ENCODE measurements around the gene NDUFV2. TPM values are rescaled to one million over a fixed set of nuclear protein-coding genes. Genes with fewer than 3 reads are reported as not detected.
"Not testable (repeated sequence)": the region's sequence is repeated elsewhere in the genome, so short reads cannot be mapped to it uniquely, and the experiment has no call there.

NDUFV2 gene
- total RNA-seq, 8 experiments from 2014 or later, result 122 to 250 (median 156) TPM

- WGBS, 10 experiments, result 0 to 67% (median 23%) methylated on average over 1 of the region's 1 CpG; no CpG with 5 or more reads in 2 of the 10 experiments
- Histone ChIP-seq H3K27ac (no peak overlapping the region), H3K4me1 (replicated peaks in 1 of 2) (peaks cover 0 to 14% of the 10 kb centered on the region in 2 donors), H3K4me3 (no peak overlapping the region)
- ATAC-seq (replicated peaks in 6 of 8), result peak in 6 of 8 experiments; percentile 32 to 89 (median 74)
- in situ Hi-C loops (cut with MboI; ENCODE audit: low pct_unique_long_range_greater_than_20kb in 2 of 9, low sequenced_read_pairs in 9 of 9, unreplicated experiment in 9 of 9), result loop anchor here in 1 of 9 experiments (25.0 kb wide), 1 partner anchor 110 kb away; no protein-coding TSS in a partner anchor
These were observed 45.1 kb downstream of the NDUFV2 start for GRCh38 chr18:9147440-9148202.

- H3K27ac ChIP-seq, result no peak overlapping the region
- ATAC-seq (replicated peaks in 6 of 8), result no peak
- 0 to 100% (median 59%) methylated on average over 1 of the region's 1 CpG; no CpG with 5 or more reads in 2 of the 10 experiments for WGBS, 10 experiments
- H3K4me3 ChIP-seq, result no peak overlapping the region
- peaks cover 0 to 14% of the 10 kb centered on the region in 2 donors for H3K4me1 ChIP-seq (replicated peaks in 1 of 2)
- in situ Hi-C loops (cut with MboI; ENCODE audit: low pct_unique_long_range_greater_than_20kb in 2 of 9, low sequenced_read_pairs in 9 of 9, unreplicated experiment in 9 of 9), result loop anchor here in 1 of 9 experiments (25.0 kb wide), 1 partner anchor 111 kb away; no protein-coding TSS in a partner anchor
These were observed 45.7 kb downstream of the NDUFV2 start for GRCh38 chr18:9148203-9148552.

GRCh38 chr18:9150121-9150520 is 47.6 kb downstream of the NDUFV2 start:
- Histone ChIP-seq H3K4me3 (no peak overlapping the region), H3K27ac (no peak overlapping the region), H3K4me1 (replicated peaks in 1 of 2) (peaks cover 0 to 14% of the 10 kb centered on the region in 2 donors)
- ATAC-seq (replicated peaks in 6 of 8), result no peak
- in situ Hi-C loops (cut with MboI; ENCODE audit: low pct_unique_long_range_greater_than_20kb in 2 of 9, low sequenced_read_pairs in 9 of 9, unreplicated experiment in 9 of 9), result no loop called here
- 85 to 100% (median 95%) methylated on average over 1 to 5 of the region's 5 CpGs for WGBS, 10 experiments

- H3K4me3 ChIP-seq, result no peak overlapping the region
- ATAC-seq (replicated peaks in 6 of 8), result no peak
- 57 to 100% (median 100%) methylated on average over 1 of the region's 1 CpG for WGBS, 10 experiments
- H3K27ac ChIP-seq, result no peak overlapping the region
- H3K4me1 ChIP-seq (replicated peaks in 1 of 2), result peaks cover 0 to under 1% of the 10 kb centered on the region in 2 donors
- in situ Hi-C loops (cut with MboI; ENCODE audit: low pct_unique_long_range_greater_than_20kb in 2 of 9, low sequenced_read_pairs in 9 of 9, unreplicated experiment in 9 of 9), result no loop called here
These were observed 50.8 kb downstream of the NDUFV2 start for GRCh38 chr18:9153256-9153655.

- no peak for ATAC-seq (replicated peaks in 6 of 8)
- in situ Hi-C loops (cut with MboI; ENCODE audit: low pct_unique_long_range_greater_than_20kb in 2 of 9, low sequenced_read_pairs in 9 of 9, unreplicated experiment in 9 of 9), result no loop called here
- no peak overlapping the region for H3K27ac ChIP-seq
- WGBS, 10 experiments, result 83 to 100% (median 94%) methylated on average over 2 to 4 of the region's 4 CpGs
- H3K4me1 ChIP-seq (replicated peaks in 1 of 2), result no peaks in the 10 kb centered on the region
- no peak overlapping the region for H3K4me3 ChIP-seq
These were observed 54.2 kb downstream of the NDUFV2 start for GRCh38 chr18:9156604-9157249.

GRCh38 chr18:9157806-9158205 is 55.3 kb downstream of the NDUFV2 start:
- Histone ChIP-seq H3K4me3 (no peak overlapping the region), H3K27ac (no peak overlapping the region), H3K4me1 (replicated peaks in 1 of 2) (no peaks in the 10 kb centered on the region)
- ATAC-seq (replicated peaks in 6 of 8), result no peak
- WGBS, 10 experiments, result 58 to 100% (median 79%) methylated on average over 1 to 2 of the region's 2 CpGs; no CpG with 5 or more reads in 2 of the 10 experiments
- in situ Hi-C loops (cut with MboI; ENCODE audit: low pct_unique_long_range_greater_than_20kb in 2 of 9, low sequenced_read_pairs in 9 of 9, unreplicated experiment in 9 of 9), result no loop called here

- in situ Hi-C loops (cut with MboI; ENCODE audit: low pct_unique_long_range_greater_than_20kb in 2 of 9, low sequenced_read_pairs in 9 of 9, unreplicated experiment in 9 of 9), result no loop called here
- WGBS, 10 experiments, result 87 to 100% (median 98%) methylated on average over 1 to 4 of the region's 4 CpGs; no CpG with 5 or more reads in 4 of the 10 experiments
- no peaks in the 10 kb centered on the region for H3K4me1 ChIP-seq (replicated peaks in 1 of 2)
- H3K4me3 ChIP-seq, result no peak overlapping the region
- H3K27ac ChIP-seq, result no peak overlapping the region
- ATAC-seq (replicated peaks in 6 of 8), result no peak
These were observed 57.5 kb downstream of the NDUFV2 start for GRCh38 chr18:9160014-9160413.

GRCh38 chr18:9162663-9163062 is 60.2 kb downstream of the NDUFV2 start:
- H3K4me1 ChIP-seq (replicated peaks in 1 of 2); H3K27ac ChIP-seq; in situ Hi-C loops (cut with MboI; ENCODE audit: low pct_unique_long_range_greater_than_20kb in 2 of 9, low sequenced_read_pairs in 9 of 9, unreplicated experiment in 9 of 9); ATAC-seq (replicated peaks in 6 of 8); H3K4me3 ChIP-seq: not testable (repeated sequence)
- WGBS, 10 experiments, result 89 to 100% (median 99%) methylated on average over 1 to 4 of the region's 4 CpGs

- ATAC-seq (replicated peaks in 6 of 8); in situ Hi-C loops (cut with MboI; ENCODE audit: low pct_unique_long_range_greater_than_20kb in 2 of 9, low sequenced_read_pairs in 9 of 9, unreplicated experiment in 9 of 9); H3K4me1 ChIP-seq (replicated peaks in 1 of 2); H3K4me3 ChIP-seq; H3K27ac ChIP-seq: not testable (repeated sequence)
These were observed 61.6 kb downstream of the NDUFV2 start for GRCh38 chr18:9164149-9164548.

- H3K27ac ChIP-seq; in situ Hi-C loops (cut with MboI; ENCODE audit: low pct_unique_long_range_greater_than_20kb in 2 of 9, low sequenced_read_pairs in 9 of 9, unreplicated experiment in 9 of 9); H3K4me3 ChIP-seq; ATAC-seq (replicated peaks in 6 of 8); H3K4me1 ChIP-seq (replicated peaks in 1 of 2): not testable (repeated sequence)
- WGBS, 10 experiments, result no CpG with 5 or more reads among the region's 3 CpGs
These were observed 63.4 kb downstream of the NDUFV2 start for GRCh38 chr18:9165883-9166282.

- ATAC-seq (replicated peaks in 6 of 8); H3K4me3 ChIP-seq; H3K4me1 ChIP-seq (replicated peaks in 1 of 2); in situ Hi-C loops (cut with MboI; ENCODE audit: low pct_unique_long_range_greater_than_20kb in 2 of 9, low sequenced_read_pairs in 9 of 9, unreplicated experiment in 9 of 9); H3K27ac ChIP-seq: not testable (repeated sequence)
- 92 to 100% (median 100%) methylated on average over 1 to 2 of the region's 3 CpGs; no CpG with 5 or more reads in 5 of the 10 experiments for WGBS, 10 experiments
These were observed 67.0 kb downstream of the NDUFV2 start for GRCh38 chr18:9169515-9169914.

- H3K4me1 ChIP-seq (replicated peaks in 1 of 2); H3K27ac ChIP-seq; H3K4me3 ChIP-seq; ATAC-seq (replicated peaks in 6 of 8); in situ Hi-C loops (cut with MboI; ENCODE audit: low pct_unique_long_range_greater_than_20kb in 2 of 9, low sequenced_read_pairs in 9 of 9, unreplicated experiment in 9 of 9): not testable (repeated sequence)
- WGBS, 10 experiments, result 60 to 100% (median 92%) methylated on average over 1 to 2 of the region's 3 CpGs; no CpG with 5 or more reads in 4 of the 10 experiments
These were observed 69.4 kb downstream of the NDUFV2 start for GRCh38 chr18:9171919-9172318.

- in situ Hi-C loops (cut with MboI; ENCODE audit: low pct_unique_long_range_greater_than_20kb in 2 of 9, low sequenced_read_pairs in 9 of 9, unreplicated experiment in 9 of 9), result no loop called here
- no peaks in the 10 kb centered on the region for H3K4me1 ChIP-seq (replicated peaks in 1 of 2)
- H3K4me3 ChIP-seq, result no peak overlapping the region
- H3K27ac ChIP-seq, result no peak overlapping the region
- no peak for ATAC-seq (replicated peaks in 6 of 8)
- 82 to 100% (median 92%) methylated on average over 2 to 4 of the region's 4 CpGs; no CpG with 5 or more reads in 1 of the 10 experiments for WGBS, 10 experiments
These were observed 70.1 kb downstream of the NDUFV2 start for GRCh38 chr18:9172506-9173127.
